Hepatocyte (in vitro differentiated cells): ENCODE data around the gene CHST6. TPM values are rescaled to one million over a fixed set of nuclear protein-coding genes. Genes with fewer than 3 reads are reported as not detected.

Experiments used
- DNase-seq: peaks from one replicate; pipeline ENCODE4 v3.0.0-alpha.2; 2016; ENCODE audit warnings: low spot score
- H2AFZ ChIP-seq: fragments of 200-600 bp; sonication (generic); 2 replicates; pipeline ENCODE4 v1.6.0; 2016; ENCODE audit warnings: antibody characterized with exemption, mild to moderate bottlenecking
- H3K27ac ChIP-seq: fragments of 200-600 bp; sonication (generic); 2 replicates; pipeline ENCODE4 v1.5.1; 2016; ENCODE audit warnings: mild to moderate bottlenecking
- H3K27me3 ChIP-seq: fragments of 200-600 bp; sonication (generic); 2 replicates; pipeline ENCODE4 v1.6.1; 2016
- H3K36me3 ChIP-seq: fragments of 200-600 bp; sonication (generic); replicated peaks from 2 replicates; pipeline ENCODE4 v1.5.1; 2016; ENCODE audit warnings: low read depth; ENCODE audit not compliant: insufficient read depth
- H3K4me1 ChIP-seq: fragments of 200-600 bp; sonication (generic); 2 replicates; pipeline ENCODE4 v1.5.1; 2016; ENCODE audit warnings: mild to moderate bottlenecking, moderate library complexity; ENCODE audit not compliant: insufficient read depth
- H3K4me2 ChIP-seq: fragments of 200-600 bp; sonication (generic); 2 replicates; pipeline ENCODE4 v1.6.0; 2016
- H3K4me3 ChIP-seq: fragments of 200-600 bp; sonication (generic); 2 replicates; pipeline ENCODE4 v1.5.1; 2016; ENCODE audit warnings: mild to moderate bottlenecking
- H3K79me2 ChIP-seq: fragments of 200-600 bp; sonication (generic); 2 replicates; pipeline ENCODE4 v1.6.0; 2017; ENCODE audit warnings: mild to moderate bottlenecking
- H3K9me2 ChIP-seq: fragments of 200-600 bp; sonication (generic); replicated peaks from 2 replicates; pipeline ENCODE4 v1.6.0; 2017; ENCODE audit warnings: mild to moderate bottlenecking; ENCODE audit not compliant: insufficient read depth
- H3K9me3 ChIP-seq: fragments of 200-600 bp; sonication (generic); 2 replicates; pipeline ENCODE4 v1.5.1; 2016; ENCODE audit warnings: low read depth, mild to moderate bottlenecking
- H4K20me1 ChIP-seq: fragments of 200-600 bp; sonication (generic); 2 replicates; pipeline ENCODE4 v1.6.0; 2016; ENCODE audit warnings: mild to moderate bottlenecking; ENCODE audit not compliant: insufficient read depth, poor library complexity, severe bottlenecking
- EZH2 ChIP-seq: fragments of 200-600 bp; sonication (generic); IDR thresholded peaks from 2 replicates; pipeline ENCODE4 v1.6.1; 2016; ENCODE audit warnings: antibody characterized with exemption, mild to moderate bottlenecking, borderline replicate concordance
- EZH2phosphoT487 ChIP-seq: fragments of 200-600 bp; sonication (generic); IDR thresholded peaks from one replicate; pipeline ENCODE4 v1.6.1; 2018; ENCODE audit warnings: antibody characterized with exemption, mild to moderate bottlenecking, low read depth, moderate library complexity; ENCODE audit not compliant: unreplicated experiment, severe bottlenecking
- WGBS: methylation state at CpG from one replicate; pipeline ENCODE4 v1.1.6; 2016; ENCODE audit warnings: low lambda C conversion rate; ENCODE audit errors: missing lambda C conversion rate; 5-methylcytosine and 5-hydroxymethylcytosine counted together
- polyA plus RNA-seq: library from polyadenylated mRNA; unstranded; fragments of >200 nt; fragmentation: Nextera tagmentation; extraction: Ambion mirVana; gene quantifications from 2 replicates; pipeline ENCODE4 v1.2.1, GENCODE V29; 2016
- total RNA-seq: library from RNA; depleted of rRNA; stranded (reverse); fragments of >200 nt; gene quantifications from 2 replicates; pipeline ENCODE4 v1.2.3, GENCODE V29; 2014
- TF ChIP-seq, protein P1 (sequence below): fragments of 200-600 bp; sonication (generic); IDR thresholded peaks from 2 replicates; pipeline ENCODE4 v1.5.1; 2016; ENCODE audit warnings: antibody characterized with exemption, mild to moderate bottlenecking; ENCODE audit not compliant: poor library complexity

The CHST6 gene
- total and polyA plus RNA-seq, 2 experiments from 2014 or later = 0.33 to 0.37 TPM

DNA sequence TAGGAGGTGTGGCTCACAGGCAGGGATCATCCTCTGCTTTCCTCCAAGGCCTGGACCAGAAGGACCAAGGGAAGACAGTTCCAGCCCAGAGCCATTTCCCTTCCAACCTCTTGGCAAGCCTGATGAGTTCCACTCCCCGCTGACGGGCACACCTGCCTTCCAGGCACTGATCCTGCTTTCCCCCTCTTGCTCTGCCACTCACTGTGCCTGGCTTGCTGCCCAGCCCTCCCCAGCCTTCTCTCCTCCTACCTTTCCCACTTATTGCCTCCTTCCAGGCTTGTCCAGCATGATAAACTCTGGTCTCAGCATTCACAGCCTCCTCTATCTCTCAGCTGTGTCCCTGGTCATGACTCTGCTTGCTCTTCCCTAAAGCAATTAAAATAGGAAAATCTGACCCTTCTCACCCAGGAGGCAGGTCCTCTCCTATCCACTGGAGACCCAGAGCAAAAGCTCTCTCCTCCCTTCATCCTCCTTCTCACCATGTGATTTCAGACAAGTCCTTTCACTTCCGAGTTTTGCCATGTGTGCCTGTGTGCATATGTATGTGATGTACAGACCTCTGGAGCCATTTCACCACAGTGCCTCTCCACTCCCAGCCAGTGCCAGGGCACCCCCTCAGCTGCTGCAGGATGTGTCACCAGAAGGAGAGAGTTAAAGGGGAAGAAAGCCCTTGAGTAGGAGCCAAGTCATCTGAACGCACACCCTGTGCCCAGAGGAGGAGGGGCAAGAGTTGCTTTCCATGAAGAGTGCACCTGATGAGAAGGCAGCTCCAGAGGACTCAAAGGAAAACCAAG, 17.4 kb downstream of the CHST6 start:
- Histone ChIP-seq H3K4me1 (no peaks in the 10 kb centered on the region), H3K9me2 (no peaks in the 10 kb centered on the region), H4K20me1 (no peaks in the 10 kb centered on the region), H3K36me3 (no peaks in the 10 kb centered on the region), H3K9me3 (no peaks in the 10 kb centered on the region), H3K27ac (no peak overlapping the region), H3K4me3 (no peak overlapping the region), H3K4me2 (no peak overlapping the region), H3K79me2 (no peaks in the 10 kb centered on the region), H2AFZ (no peak overlapping the region), H3K27me3 (no peaks in the 10 kb centered on the region)
- DNase-seq = no peak
- 90% methylated on average over 4 of the region's 4 CpGs for WGBS
- TF ChIP-seq, protein P1, sequence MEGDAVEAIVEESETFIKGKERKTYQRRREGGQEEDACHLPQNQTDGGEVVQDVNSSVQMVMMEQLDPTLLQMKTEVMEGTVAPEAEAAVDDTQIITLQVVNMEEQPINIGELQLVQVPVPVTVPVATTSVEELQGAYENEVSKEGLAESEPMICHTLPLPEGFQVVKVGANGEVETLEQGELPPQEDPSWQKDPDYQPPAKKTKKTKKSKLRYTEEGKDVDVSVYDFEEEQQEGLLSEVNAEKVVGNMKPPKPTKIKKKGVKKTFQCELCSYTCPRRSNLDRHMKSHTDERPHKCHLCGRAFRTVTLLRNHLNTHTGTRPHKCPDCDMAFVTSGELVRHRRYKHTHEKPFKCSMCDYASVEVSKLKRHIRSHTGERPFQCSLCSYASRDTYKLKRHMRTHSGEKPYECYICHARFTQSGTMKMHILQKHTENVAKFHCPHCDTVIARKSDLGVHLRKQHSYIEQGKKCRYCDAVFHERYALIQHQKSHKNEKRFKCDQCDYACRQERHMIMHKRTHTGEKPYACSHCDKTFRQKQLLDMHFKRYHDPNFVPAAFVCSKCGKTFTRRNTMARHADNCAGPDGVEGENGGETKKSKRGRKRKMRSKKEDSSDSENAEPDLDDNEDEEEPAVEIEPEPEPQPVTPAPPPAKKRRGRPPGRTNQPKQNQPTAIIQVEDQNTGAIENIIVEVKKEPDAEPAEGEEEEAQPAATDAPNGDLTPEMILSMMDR = no peak
- TF ChIP-seq EZH2 (no peak), EZH2phosphoT487 (no peak)

DNA sequence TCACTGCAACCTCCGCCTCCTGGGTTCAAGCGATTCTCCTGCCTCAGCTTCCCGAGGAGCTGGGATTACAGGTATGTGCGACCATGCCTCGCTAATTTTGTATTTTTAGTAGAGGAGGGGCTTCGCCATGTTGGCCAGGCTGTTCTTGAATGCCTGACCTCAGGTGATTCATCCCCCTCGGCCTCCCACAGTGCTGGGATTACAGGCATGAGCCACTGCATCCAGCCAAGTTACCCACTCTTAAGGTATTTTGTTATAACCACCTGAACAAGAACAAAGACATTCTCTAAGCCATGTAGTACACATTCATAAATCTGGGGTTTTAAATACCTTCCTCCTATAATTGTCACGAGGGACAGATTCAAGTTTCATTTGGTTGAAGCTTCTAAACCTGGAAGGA, 18.4 kb downstream of the CHST6 start:
- Histone ChIP-seq H2AFZ (no peak overlapping the region), H3K9me3 (no peaks in the 10 kb centered on the region), H4K20me1 (no peaks in the 10 kb centered on the region), H3K4me2 (no peak overlapping the region), H3K4me1 (no peaks in the 10 kb centered on the region), H3K27ac (no peak overlapping the region), H3K79me2 (no peaks in the 10 kb centered on the region), H3K4me3 (no peak overlapping the region), H3K9me2 (no peaks in the 10 kb centered on the region), H3K36me3 (no peaks in the 10 kb centered on the region), H3K27me3 (no peaks in the 10 kb centered on the region)
- no peak for DNase-seq
- TF ChIP-seq, protein P1 = no peak
- TF ChIP-seq EZH2 = no peak
- no peak for TF ChIP-seq EZH2phosphoT487
- WGBS = 91% methylated on average over 8 of the region's 8 CpGs

DNA sequence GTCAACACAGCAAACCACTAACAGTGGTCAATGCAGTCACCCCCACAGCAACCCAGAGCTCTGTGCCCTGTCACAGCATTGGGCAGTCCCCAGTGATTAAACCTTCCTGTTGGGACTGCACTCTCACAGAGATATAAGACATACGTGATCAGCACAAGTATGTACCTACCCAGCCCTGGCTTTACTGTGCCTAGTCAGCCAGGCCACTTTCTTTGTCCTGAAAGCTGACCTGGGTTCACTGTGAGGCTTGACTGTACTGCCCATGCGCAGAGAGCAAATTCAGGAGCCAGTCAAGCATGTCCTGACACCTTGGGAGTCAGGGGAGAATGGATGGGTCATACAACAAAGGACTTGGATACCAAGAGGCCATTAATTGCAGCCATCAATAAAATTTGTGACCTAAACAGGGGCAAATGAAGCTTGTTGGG, 19.8 kb downstream of the CHST6 start:
- no peaks in the 10 kb centered on the region for H3K36me3 ChIP-seq

More for the DNA sequence above, 19.8 kb downstream of the CHST6 start:
- Histone ChIP-seq H2AFZ (no peak overlapping the region), H3K27ac (no peak overlapping the region), H3K27me3 (no peaks in the 10 kb centered on the region), H3K9me3 (no peaks in the 10 kb centered on the region), H3K79me2 (no peaks in the 10 kb centered on the region), H3K4me3 (no peak overlapping the region), H3K4me1 (no peaks in the 10 kb centered on the region), H4K20me1 (no peaks in the 10 kb centered on the region), H3K9me2 (no peaks in the 10 kb centered on the region), H3K4me2 (no peak overlapping the region)
- WGBS = 90% methylated on average over 2 of the region's 2 CpGs
- TF ChIP-seq, protein P1 = no peak
- TF ChIP-seq EZH2phosphoT487 (no peak), EZH2 (no peak)
- DNase-seq = no peak
